NT2/D1 (cell line): ENCODE data around the gene CTSC.

Source experiments
- DNase-seq: peaks from one replicate; pipeline ENCODE4 v3.0.0-alpha.2; 2011; ENCODE audit warnings: low read depth, low spot score
- H3K27me3 ChIP-seq: 2 replicates; pipeline ENCODE4 v1.6.0; 2011; ENCODE audit warnings: mild to moderate bottlenecking; ENCODE audit not compliant: insufficient read length, insufficient read depth
- H3K36me3 ChIP-seq: 2 replicates; pipeline ENCODE4 v1.6.1; 2011; ENCODE audit warnings: mild to moderate bottlenecking, low read length, mixed read lengths; ENCODE audit not compliant: insufficient read depth, insufficient read length
- H3K4me1 ChIP-seq: 2 replicates; pipeline ENCODE4 v1.5.1; 2011; ENCODE audit not compliant: insufficient read depth, insufficient read length
- H3K4me3 ChIP-seq: 2 replicates; pipeline ENCODE4 v1.5.1; 2011; ENCODE audit warnings: low read depth; ENCODE audit not compliant: insufficient read length
- H3K9ac ChIP-seq: 2 replicates; pipeline ENCODE4 v1.6.0; 2011; ENCODE audit warnings: low read depth; ENCODE audit not compliant: insufficient read length
- H3K9me3 ChIP-seq: 2 replicates; pipeline ENCODE4 v1.5.1; 2011; ENCODE audit warnings: mild to moderate bottlenecking, low read length; ENCODE audit not compliant: insufficient read depth
- SUZ12 ChIP-seq: IDR thresholded peaks from 2 replicates; pipeline ENCODE4 v1.6.1; 2011; ENCODE audit not compliant: insufficient read length, insufficient read depth; ENCODE audit errors: extremely low read depth
- YY1 ChIP-seq: IDR thresholded peaks from 2 replicates; pipeline ENCODE4 v1.6.1; 2011; ENCODE audit not compliant: insufficient read length, insufficient read depth
- ZNF274 ChIP-seq: IDR thresholded peaks from 2 replicates; pipeline ENCODE4 v1.6.1; 2011; ENCODE audit warnings: mild to moderate bottlenecking, low read depth, low read length

Gene CTSC

GRCh38 chr11:88337181-88337986 is at the start of gene CTSC:
Gene CTSC (minus strand): TSS chr11:88337736. CDS start chr11:88337672, 64 bp downstream.
- Histone ChIP-seq H3K9ac (peak within 1 kb of the TSS; percentile 94), H3K36me3 (peaks cover 28% of the 10 kb centered on the region), H3K9me3 (no peaks in the 10 kb centered on the region), H3K4me3 (peak within 1 kb of the TSS; percentile 85), H3K27me3 (no peaks in the 10 kb centered on the region), H3K4me1 (no peaks in the 10 kb centered on the region)
- DNase-seq = peak; percentile 72
- TF ChIP-seq YY1 (no peak), SUZ12 (no peak), ZNF274 (no peak)

- no peaks in the 10 kb centered on the region for H3K4me1 ChIP-seq
- DNase-seq = no peak
- TF ChIP-seq ZNF274 = no peak
- no peak for TF ChIP-seq YY1
- TF ChIP-seq SUZ12 = no peak
Measured at GRCh38 chr11:88384669-88385005, 47.1 kb upstream of the CTSC start.

GRCh38 chr11:88384004-88384668 is 46.6 kb upstream of the CTSC start:
- H3K9me3 ChIP-seq = no peaks in the 10 kb centered on the region
- no peaks in the 10 kb centered on the region for H3K36me3 ChIP-seq
- no peak for DNase-seq
- TF ChIP-seq SUZ12 (no peak), ZNF274 (no peak), YY1 (no peak)
- H3K27me3 ChIP-seq = no peaks in the 10 kb centered on the region
- no peaks in the 10 kb centered on the region for H3K4me1 ChIP-seq
- H3K4me3 ChIP-seq = no peak overlapping the region
- no peak overlapping the region for H3K9ac ChIP-seq

More at GRCh38 chr11:88384669-88385005, 47.1 kb upstream of the CTSC start:
- Histone ChIP-seq H3K27me3 (no peaks in the 10 kb centered on the region), H3K9me3 (no peaks in the 10 kb centered on the region), H3K4me3 (no peak overlapping the region), H3K9ac (no peak overlapping the region), H3K36me3 (no peaks in the 10 kb centered on the region)

GRCh38 chr11:88383447-88383846 is 45.9 kb upstream of the CTSC start:
- no peak for TF ChIP-seq SUZ12
- TF ChIP-seq ZNF274 = no peak
- TF ChIP-seq YY1 = no peak
- Histone ChIP-seq H3K36me3 (no peaks in the 10 kb centered on the region), H3K4me1 (no peaks in the 10 kb centered on the region), H3K4me3 (no peak overlapping the region), H3K9me3 (no peaks in the 10 kb centered on the region), H3K9ac (no peak overlapping the region), H3K27me3 (no peaks in the 10 kb centered on the region)
- DNase-seq = no peak

GRCh38 chr11:88379130-88379529 is 41.6 kb upstream of the CTSC start:
- Histone ChIP-seq H3K9ac (no peak overlapping the region), H3K9me3 (no peaks in the 10 kb centered on the region), H3K36me3 (no peaks in the 10 kb centered on the region), H3K4me3 (no peak overlapping the region), H3K27me3 (no peaks in the 10 kb centered on the region), H3K4me1 (no peaks in the 10 kb centered on the region)
- TF ChIP-seq ZNF274 (no peak), YY1 (no peak)
- no peak for DNase-seq

DNA sequence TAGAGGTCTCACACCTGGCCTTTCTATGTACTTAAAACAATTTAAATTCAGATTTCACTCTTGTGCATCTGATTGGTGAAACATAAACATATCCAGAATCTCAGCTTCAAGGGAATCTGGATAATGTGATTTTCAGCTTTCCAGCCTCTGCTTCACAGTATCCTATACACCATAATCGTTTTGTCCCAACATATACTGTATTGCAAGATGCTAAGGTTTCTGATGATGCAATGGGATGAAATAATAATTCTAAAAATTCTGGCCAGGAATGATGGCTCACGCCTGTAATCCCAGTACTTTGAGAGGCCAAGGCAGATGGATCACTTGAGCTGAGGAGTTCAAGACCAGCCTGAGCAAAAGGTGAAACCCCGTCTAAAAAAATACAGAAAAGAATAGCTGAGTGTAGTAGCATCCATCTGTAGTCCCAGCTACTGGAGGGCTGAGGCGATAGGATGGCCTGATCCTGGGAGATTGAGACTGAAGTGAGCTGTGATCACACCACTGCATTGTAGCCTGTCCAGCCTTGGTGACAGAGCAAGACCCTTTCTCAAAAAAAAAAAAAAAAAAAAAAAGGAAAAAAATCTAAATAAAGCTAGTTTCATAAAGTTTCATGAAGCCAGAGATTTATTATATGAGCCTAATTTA is 41.0 kb upstream of the CTSC start:
- no peak for DNase-seq
- Histone ChIP-seq H3K27me3 (no peaks in the 10 kb centered on the region), H3K4me1 (no peaks in the 10 kb centered on the region), H3K4me3 (no peak overlapping the region), H3K9ac (no peak overlapping the region), H3K9me3 (no peaks in the 10 kb centered on the region), H3K36me3 (no peaks in the 10 kb centered on the region)
- TF ChIP-seq YY1 = no peak
- no peak for TF ChIP-seq SUZ12
- TF ChIP-seq ZNF274 = no peak

- no peak for TF ChIP-seq ZNF274
- TF ChIP-seq YY1 = no peak
- no peak for TF ChIP-seq SUZ12
- H3K4me1 ChIP-seq = no peaks in the 10 kb centered on the region
- no peak overlapping the region for H3K9ac ChIP-seq
- H3K4me3 ChIP-seq = no peak overlapping the region
- no peak for DNase-seq
- H3K36me3 ChIP-seq = no peaks in the 10 kb centered on the region
- H3K9me3 ChIP-seq = no peaks in the 10 kb centered on the region
- no peaks in the 10 kb centered on the region for H3K27me3 ChIP-seq
Measured at GRCh38 chr11:88377646-88378045, 40.1 kb upstream of the CTSC start.
